NCI-H2196 treated with DMSO at 0.1 percent for 48 hours (cell line): ENCODE results near the gene PAM.
A peak's percentile ranks its signal among the peaks of the same experiment; 100 is the strongest.
"Not testable (repeated sequence)": the region's sequence is repeated elsewhere in the genome, so short reads cannot be mapped to it uniquely, and the experiment has no call there.

Experiments used
- DNase-seq: peaks from one replicate; lab custom pipeline; 2025; ENCODE audit not compliant: unreplicated experiment; lab: John Stamatoyannopoulos, UW

PAM gene

DNA sequence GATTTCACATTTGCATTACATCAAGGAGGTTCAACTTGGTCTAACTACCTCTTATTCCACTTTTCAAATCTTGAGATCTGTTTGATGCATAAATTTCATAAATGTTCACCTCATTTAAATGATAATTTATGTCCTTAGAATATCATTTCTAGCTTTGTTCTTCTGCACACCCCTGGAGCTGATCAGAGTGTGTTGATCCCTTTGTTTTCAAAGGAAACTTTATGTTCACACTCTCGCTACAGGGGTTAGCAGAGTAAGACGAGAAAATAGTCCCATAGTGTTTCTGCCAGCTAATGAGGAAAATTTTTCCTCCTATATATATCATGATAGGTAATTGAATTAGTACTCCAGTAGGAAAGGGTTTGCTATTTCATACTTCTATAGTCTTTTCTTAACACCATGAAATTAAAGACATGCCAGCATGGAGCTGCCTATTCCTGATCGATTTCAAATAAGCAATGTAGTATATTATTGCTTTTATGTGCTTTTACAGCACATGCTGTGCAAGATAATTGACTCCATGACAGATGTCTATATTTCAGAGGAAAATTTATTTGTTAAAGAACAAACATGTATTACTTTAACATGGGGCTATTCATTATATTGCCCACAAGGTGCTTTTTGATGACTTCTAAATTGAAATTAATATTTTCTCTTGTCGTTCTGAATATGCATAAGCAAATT, 4.8 kb upstream of the PAM start:
- DNase-seq, result no peak

DNA sequence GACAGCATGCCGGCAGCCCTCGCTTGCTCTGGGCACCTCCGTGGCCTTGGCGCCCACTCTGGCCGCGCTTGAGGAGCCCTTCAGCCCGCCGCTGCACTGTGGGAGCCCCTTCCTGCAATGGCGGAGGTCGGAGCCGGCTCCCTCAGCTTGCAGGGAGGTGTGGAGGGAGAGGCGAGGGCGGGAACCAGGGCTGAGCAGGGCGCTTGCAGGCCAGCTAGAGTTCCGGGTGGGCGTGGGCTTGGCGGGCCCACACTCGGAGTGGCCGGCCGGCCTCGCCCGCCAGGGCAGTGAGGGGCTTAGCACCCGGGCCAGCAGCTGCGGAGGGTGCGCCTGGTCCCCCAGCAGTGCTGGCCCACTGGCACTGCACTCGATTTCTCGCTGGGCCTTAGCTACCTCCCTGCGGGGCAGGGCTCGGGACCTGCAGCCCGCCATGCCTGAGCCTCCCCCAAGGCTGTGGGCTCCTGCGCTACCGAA, 3.2 kb upstream of the PAM start:
- not testable (repeated sequence) for DNase-seq

DNA sequence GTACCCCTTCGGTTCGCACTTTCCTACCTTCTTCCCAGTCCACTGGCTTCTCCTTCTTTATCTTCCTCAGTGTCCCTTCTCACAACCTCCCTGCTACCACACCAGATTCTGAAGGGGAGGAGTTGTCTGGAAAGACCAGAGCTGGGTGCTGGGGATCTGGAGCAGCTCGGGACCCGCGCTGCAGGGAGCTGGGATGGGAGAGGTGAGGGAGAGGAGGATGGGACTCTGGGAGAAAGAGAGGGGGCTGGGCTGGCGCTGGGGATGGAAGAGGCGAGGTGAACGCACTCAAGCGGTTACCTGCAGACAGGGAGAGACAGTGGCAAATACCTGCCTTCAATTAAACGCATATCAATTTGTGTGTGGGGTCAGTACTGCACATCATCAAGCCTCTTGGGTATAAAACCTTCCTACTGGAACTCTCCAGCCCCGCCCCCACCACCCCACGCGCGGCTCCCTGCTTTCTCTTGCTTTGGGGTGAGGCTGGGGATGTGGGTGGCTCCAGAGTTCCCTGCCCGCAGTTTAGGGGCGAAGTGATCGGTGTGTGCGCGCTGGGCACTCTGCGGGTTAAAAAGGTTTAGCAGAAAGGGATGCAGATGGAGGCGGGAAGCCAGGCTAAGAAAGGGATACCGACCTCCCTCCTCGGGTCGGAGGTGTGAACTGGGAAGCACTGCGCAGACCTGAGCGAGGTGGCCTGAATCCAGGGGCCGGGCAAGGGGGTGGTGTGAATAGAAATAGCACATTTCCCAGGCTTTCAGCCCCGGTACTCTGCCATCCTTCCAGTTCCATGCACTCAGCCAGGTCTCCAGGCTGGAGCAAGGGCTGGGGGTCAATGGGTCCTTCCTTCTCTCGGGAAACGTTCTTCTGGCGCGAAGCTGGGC, 977 bp upstream of the PAM start:
- DNase-seq, result no peak

DNA sequence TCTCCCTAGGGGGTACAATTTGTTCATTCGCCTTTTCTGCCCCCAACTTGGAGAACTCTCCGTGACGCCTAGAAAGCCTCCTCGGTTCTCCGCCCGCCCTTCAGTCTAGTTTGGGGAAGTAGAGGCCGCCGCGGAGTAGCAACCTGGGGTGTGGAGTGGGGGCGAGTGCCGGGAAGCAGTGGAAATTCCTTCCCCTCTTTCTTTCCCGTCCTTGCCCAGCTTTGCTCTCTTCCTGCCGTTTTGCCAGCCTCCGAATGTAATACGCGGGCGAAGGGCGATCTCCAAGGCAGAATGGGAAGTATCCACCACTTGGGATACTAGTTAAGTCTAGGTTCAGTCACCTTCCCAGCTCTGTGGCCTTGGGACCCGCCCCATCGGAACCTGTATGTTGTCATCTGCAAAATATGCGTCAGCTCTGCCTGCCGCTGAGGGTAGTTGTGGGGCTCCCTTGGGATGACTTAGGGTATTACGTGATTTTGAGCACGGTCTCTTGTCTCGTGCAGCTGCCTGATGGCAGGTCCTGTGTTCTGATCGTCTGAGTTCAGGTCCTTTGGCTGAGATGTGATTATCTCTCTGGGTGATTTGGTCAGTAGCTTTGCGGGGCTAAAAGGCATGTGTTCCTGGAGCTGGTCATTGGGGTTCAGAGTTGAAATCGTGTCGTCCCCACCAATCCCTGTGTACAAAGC, 724 bp downstream of the PAM start:
- DNase-seq, result peak; percentile 33

DNA sequence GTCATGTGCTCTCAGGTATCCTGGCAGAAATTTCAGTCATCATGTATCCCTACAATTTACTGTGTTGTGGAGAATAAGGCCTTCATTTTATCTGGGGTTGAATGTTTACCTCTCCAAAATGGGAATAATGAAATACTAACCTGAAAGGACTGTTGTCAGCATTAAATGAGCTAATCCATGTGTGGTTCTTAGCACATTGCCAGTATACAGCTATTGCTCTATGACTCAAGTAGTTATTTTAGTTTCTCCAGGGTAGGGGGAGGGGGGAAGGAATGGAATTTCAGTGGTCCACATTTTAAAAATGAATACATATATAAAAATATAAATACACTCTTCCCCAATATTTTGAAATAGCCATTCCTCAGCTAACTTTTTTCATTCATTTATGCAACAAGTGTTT, 3.5 kb downstream of the PAM start:
- no peak for DNase-seq

DNA sequence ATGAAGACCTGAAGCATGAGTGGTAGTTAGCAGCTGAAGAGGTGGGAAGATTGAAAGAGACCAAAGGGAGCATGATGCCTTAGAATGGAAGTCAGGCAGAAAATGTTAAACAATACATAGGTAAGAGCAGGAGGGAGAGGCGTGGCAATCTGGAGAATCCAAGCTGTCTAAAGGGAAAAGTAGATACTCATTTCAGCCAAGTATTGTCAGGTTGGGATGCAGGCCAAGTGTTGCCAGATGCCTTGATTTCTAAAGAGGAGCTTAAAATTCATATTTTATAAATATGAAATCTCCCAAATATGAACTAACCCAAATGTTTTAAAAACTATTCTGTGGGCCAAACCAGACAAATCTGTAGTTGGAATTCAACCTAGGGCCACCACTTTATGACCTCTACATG, 4.2 kb downstream of the PAM start:
- no peak for DNase-seq

DNA sequence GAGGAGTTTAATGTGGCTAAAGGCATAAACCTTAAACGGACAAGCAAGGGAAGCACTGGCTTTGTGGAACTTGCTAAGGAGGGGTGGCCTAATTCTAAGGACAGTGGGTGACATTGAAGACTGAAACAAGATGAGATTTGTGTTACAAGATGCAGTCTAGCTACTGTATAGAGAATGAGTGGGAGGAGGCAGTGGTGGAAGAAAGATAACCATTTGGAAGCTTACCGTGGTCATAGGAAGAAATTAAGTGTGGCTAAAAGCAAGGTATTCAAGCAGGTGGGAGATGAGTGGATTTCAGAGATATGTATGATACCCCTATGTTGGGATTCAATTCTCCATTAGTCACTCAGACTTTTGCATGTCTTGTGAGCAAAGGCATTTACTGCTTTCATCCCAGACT, 4.6 kb downstream of the PAM start:
- DNase-seq, result no peak

DNA sequence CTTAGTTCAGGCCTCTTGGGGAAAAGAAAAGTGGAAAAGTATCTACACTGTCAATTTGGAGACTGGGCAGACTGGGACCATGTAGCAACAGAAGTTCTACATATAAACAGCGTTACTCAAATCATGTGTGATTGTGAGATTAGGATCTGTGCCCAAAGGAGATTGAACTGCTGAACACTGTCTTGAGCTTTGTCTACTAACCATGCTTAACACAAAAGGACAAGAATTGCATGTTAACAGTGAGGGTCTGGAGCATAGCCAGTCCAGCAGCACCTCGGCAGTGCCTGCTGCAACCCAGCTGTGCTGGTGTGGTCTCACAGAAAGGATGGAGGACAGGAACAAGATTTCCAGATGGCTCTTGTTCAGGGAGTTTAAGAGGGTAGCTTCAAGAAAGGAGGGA, 5.7 kb downstream of the PAM start:
- DNase-seq, result no peak

DNA sequence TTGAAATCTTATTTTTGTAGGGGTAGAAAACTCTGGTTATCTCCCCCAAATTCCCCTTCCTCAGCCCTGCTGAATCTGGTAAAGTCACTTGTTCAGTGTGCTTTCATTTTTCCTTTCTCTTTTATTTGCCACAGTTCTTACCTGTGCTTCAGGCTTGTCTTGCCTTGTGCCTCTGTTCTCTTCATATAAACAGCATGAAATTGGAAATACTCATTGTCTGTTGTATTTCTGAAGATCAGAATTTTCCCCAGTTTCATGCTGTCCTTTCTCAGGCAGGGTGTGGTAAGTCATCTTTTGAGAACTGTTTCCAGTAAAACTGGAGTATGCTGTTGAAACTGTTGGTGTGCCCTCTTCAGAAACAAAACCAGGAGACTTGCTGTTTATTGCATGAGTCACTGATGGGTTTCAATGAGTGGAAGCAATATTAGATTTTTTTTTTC, 7.0 kb downstream of the PAM start:
- DNase-seq, result no peak

DNA sequence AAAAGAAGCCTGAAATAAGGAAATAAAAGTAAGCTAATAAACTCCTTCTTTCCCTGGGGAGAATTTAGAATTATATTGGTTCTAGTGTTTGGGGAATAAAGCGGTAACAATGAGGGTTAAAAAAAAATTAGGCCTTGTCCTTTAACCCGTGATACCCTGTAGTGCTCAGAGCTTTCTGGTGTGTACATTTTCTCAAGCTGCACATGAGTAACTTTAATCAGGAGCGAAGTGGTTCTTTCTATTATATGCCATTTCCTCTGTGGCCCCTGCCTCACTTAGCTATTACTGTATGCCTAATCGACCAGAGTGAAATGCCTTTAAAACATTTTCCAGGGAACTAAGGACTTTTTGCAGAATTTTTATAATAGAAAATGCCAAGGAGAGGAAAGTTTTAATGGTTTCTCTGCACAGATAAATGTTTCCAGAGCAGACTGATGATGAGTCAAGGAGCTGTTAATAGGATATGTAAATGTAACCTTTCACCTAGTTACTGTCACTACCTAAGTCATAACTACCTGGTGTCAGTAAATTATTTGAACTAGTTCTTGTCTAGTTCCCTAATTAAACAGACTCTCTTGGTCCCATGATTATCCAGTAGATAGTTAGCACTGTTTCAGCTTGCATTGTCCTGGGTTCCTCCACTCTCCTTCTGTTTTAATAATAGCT, 7.6 kb downstream of the PAM start:
- no peak for DNase-seq

DNA sequence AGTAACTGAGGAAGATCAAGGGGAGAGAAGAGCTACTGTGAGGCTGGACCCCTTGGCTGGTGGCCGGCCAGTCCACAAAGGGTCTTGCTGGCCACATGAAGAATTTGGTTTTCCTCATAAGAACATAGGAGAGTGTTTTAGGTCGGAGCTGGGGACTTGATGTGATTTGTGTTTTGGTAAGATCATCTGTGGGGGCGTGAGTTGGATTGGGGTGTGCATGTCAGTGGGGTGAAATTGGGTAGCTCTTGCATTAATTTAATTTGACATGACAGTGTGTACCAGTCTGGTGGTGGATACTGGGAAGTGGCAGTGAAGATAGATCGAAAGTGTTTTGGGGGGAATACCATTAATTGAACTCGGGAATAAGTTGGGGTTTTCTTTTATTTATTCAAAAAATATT, 8.6 kb downstream of the PAM start:
- no peak for DNase-seq

DNA sequence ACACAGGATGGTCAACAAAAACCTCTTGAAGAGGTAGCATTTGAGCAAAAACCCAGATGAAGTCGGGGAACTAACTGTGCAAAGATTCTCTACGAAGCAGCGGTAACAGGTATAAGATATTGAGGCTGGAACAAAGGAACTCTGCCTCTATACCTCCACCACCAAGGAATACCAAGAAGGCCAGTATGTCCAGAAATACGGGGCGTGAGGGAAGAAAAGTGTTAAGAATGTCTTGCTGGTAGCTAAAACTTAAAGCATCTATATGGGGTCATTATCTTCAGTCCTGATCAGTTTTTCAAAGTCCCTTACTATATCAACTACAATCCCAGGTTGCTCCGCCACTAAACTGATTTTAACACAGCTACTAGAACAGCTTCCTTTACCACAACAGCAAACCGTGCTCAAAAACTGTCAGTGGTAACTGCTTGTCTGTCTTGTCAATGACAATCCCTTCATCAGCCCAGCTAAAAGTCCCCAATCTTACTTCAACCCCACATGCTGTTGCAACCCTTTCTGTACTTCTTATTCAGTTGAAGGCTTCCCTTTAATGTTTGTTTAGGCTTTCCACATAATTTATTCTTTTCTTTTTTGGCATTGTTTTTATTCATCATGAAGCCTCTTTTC, 9.4 kb downstream of the PAM start:
- no peak for DNase-seq

DNA sequence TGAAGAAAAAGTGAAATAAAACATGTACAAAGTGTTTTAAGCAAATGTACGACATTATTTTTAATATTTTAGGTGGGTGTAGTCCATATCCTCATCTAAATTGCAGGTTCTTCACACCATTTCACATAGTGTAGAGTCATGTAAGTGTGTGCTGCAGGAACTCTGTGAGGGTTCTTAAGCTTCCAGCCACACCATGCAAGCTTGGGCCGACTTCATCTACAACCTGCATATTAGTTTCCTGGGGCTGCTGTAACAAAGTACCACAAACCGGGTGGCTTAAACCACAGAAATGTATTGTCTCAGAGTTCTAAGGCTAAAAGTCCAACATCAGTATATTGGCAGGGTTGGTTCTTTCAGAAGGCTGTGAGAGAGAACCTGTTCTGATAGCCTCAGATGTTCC, 10.2 kb downstream of the PAM start:
- no peak for DNase-seq

DNA sequence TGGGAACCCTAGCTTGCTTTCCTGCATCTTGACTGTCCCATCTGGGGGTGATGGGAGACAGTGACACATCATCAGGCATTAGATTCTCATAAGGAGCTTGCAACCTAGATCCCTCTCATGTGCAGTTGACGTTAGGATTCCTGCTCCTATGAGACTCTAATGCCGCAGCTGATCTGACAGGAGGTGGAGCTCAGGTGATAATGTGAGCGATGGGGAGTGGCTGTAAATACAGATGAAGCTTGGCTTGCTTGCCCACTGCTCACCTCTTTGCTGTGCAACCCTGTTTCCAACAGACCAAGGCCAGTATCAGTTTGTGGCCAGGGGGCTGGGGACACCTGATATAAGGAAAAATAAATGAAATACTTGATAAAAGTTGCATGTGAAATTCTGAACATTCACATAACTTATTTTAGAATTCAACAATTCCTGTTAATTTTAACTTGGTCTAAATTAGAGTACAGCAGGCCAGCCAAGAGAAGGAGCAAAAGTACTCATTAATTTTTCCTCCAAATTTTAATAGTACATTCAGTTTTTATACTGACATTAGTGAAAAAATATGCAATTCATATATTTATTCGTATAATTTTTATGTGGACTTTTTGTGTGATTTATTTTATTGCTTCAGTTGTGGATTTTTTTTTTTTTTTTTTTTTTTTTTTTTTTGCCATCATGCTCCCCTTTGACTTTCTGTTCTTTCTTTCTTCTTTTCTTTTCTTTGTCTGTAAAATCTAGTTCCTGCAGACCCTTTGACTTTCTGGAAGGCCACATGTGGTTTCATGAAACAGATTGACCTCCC, 11.4 kb downstream of the PAM start:
- DNase-seq, result no peak

DNA sequence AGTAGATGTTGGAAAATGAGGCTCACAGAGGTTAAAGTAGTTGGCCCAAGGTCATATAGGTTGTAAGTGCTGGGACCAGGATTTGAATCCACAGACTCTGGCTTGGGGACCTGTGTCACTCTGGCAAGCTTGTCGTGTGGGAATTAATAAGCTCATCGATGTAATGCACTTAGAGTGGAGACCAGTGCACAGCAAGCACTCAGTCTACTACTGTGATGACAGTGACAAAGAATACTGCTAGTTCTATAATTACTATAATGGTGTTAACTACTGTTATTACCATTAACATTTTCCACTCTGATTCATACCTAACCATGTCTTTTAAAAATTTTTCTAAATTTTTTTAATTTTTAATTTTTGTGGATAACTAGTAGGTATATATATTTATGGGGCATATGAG, 12.8 kb downstream of the PAM start:
- no peak for DNase-seq

DNA sequence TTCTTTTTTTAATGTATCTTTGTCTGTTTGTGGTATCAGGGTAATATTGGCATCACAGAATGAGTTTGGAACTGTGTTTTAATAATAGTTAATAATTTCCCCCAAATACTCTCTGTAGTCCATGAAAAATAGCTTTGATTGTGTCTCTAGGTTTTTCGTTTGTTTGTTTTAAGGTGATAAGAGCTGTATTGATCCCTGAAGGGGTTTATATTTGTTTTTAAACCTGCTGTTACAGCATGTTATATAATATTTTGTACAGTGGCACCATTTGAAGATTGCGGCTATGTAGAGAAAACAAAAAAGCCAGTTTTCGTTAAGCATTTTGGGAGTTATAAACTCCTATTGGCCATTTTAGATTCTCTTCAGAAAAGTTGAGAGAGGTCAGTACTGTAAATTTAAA, 15.7 kb downstream of the PAM start:
- DNase-seq, result no peak

DNA sequence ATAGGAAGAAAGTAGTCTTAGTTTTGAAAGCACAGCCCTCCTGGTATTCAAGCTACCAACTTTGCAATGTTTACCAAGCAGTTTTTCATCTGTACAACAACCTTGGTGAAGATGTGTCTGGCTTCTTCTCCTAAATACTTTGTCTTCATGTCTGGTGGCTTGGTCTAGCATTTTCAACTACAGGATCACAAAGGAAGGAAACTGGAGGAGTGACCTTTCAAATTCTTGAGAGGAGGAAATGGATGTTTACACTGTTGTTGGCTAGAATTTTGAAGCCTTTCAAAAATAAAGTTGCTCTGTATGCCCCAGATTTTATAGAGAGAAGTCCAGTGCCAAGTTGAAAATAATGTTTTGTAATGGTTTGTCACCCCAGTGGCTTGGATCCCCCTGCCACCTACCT, 16.3 kb downstream of the PAM start:
- DNase-seq, result no peak

DNA sequence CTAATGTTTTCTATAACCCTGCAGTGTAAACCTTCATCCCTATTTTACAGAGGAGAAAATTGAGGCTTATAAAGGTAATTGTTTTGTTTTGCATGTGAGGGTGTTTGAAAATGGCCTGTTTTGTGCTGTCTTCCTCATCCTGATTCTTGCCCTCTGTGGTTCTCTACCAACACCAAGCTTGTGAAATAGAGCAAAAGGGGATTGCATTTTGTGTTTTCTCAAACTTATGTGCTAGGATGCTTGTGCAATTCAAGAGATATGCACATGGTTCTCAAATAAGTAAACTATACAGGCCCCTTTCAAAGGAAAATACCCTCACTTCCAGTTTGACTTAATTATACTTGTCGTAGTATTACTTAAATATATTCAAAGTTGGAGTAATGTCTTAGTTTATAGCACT, 17.2 kb downstream of the PAM start:
- DNase-seq, result no peak

DNA sequence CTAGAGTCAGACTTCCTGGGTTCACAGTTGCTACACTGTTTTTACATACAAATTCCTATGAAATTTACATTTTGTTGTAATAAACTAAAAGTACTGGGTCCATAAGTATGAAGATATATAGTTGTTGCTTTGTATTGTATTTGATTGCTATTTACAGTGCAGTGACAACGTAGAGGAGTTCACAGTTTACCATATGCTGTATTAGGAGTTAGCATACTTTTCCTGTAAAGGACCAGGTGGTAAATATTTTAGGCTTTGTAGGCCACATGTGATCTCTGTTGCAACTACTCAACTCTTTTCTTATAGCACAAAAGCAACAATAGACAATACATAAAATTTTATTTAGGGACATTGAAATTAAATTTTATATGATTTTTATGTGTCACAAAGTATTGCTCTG, 18.0 kb downstream of the PAM start:
- no peak for DNase-seq

DNA sequence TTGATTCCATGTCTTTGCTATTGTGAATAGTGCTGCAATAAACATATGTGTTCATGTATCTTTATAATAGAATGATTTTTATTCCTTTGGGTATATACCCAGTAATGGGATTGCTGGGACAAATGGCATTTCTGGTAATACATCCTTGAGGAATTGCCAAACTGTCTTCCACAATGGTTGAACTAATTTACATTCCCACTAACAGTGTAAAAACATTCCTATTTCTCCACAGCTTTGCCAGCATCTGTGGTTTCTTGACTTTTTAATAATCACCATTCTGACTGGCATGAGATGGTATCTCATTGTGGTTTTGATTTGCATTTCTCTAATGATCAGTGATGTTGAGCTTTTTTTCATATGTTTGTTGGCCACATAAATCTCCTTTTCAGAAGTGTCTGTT, 20.7 kb downstream of the PAM start:
- DNase-seq, result not testable (repeated sequence)
